ENCODE data around the gene MCU. TPM values are rescaled to one million over a fixed set of nuclear protein-coding genes. Genes with fewer than 3 reads are reported as not detected.
A peak's percentile ranks its signal among the peaks of the same experiment; 100 is the strongest.

Gene MCU
- total and polyA plus RNA-seq, 2 of the 4 experiments (the other 2 are of a cell fraction), result 36.2 to 36.7 TPM

DNA sequence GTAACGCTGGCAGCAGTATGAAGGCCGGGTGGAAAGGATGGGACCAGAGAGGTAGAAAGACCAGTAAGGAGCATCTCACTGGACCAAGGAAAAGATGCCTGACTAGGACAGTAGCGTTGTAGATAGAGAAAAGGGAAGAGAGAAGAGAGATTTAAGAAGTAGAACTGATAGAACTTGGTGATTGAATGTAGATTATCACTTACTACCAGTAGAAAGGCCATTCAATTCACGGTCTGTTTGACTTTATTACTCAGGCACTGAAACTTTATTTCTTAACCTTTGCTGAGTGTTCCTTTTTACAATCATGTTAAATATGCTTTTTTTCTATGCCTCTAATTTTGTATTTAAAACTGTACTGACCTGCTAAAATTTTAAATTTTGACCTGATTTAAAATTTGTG lies 12.2 kb downstream of the MCU start:
- no peak overlapping the region for H2BK120ac ChIP-seq (ENCODE audit: low read depth, low read length)
- H3K9me3 ChIP-seq (ENCODE audit: control insufficient read depth, insufficient read depth, low read length), result no peaks in the 10 kb centered on the region
- H3K14ac ChIP-seq (replicated peaks; ENCODE audit: low read depth, low read length), result no peak overlapping the region
- H4K20me1 ChIP-seq (ENCODE audit: insufficient read depth, low read length), result peaks cover 10% of the 10 kb centered on the region; the same call in 1 of the 2 replicates
- no peak overlapping the region for H3K56ac ChIP-seq (ENCODE audit: extremely low read depth, insufficient read depth, low read length)
- no peak overlapping the region for H3K27ac ChIP-seq (ENCODE audit: insufficient read depth, low read length)
- ATAC-seq (ENCODE audit: low read depth) (no peak), DNase-seq (no peak)
- H3K9me1 ChIP-seq (ENCODE audit: insufficient read depth, low read length), result peaks cover 7% of the 10 kb centered on the region
- H3K4ac ChIP-seq (ENCODE audit: low read depth, low read length), result no peak overlapping the region
- TF ChIP-seq BHLHE40 (IDR thresholded peaks at IDR 0.05; ENCODE audit: low read depth, low read length), result no peak
- TF ChIP-seq, protein P1, sequence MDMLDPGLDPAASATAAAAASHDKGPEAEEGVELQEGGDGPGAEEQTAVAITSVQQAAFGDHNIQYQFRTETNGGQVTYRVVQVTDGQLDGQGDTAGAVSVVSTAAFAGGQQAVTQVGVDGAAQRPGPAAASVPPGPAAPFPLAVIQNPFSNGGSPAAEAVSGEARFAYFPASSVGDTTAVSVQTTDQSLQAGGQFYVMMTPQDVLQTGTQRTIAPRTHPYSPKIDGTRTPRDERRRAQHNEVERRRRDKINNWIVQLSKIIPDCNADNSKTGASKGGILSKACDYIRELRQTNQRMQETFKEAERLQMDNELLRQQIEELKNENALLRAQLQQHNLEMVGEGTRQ (IDR thresholded peaks at IDR 0.05; ENCODE audit: low read depth, low read length), result no peak
- no peak for TF ChIP-seq POLR2A (IDR thresholded peaks at IDR 0.05; ENCODE audit: low read depth, low read length)
- TF ChIP-seq MXI1 (IDR thresholded peaks at IDR 0.05; ENCODE audit: borderline replicate concordance, low read depth, low read length), result no peak
- no peak for TF ChIP-seq FOS (IDR thresholded peaks at IDR 0.05; ENCODE audit: low read depth, low read length)
- no peak for TF ChIP-seq CEBPB (IDR thresholded peaks at IDR 0.05; ENCODE audit: low read depth, low read length)
- TF ChIP-seq, protein P2, sequence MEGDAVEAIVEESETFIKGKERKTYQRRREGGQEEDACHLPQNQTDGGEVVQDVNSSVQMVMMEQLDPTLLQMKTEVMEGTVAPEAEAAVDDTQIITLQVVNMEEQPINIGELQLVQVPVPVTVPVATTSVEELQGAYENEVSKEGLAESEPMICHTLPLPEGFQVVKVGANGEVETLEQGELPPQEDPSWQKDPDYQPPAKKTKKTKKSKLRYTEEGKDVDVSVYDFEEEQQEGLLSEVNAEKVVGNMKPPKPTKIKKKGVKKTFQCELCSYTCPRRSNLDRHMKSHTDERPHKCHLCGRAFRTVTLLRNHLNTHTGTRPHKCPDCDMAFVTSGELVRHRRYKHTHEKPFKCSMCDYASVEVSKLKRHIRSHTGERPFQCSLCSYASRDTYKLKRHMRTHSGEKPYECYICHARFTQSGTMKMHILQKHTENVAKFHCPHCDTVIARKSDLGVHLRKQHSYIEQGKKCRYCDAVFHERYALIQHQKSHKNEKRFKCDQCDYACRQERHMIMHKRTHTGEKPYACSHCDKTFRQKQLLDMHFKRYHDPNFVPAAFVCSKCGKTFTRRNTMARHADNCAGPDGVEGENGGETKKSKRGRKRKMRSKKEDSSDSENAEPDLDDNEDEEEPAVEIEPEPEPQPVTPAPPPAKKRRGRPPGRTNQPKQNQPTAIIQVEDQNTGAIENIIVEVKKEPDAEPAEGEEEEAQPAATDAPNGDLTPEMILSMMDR (conservative IDR thresholded peaks at IDR 0.05; ENCODE audit: low read depth, low read length), result no peak
- TF ChIP-seq RFX5 (IDR thresholded peaks at IDR 0.05; ENCODE audit: low read depth, low read length), result no peak
- TF ChIP-seq, protein P3, sequence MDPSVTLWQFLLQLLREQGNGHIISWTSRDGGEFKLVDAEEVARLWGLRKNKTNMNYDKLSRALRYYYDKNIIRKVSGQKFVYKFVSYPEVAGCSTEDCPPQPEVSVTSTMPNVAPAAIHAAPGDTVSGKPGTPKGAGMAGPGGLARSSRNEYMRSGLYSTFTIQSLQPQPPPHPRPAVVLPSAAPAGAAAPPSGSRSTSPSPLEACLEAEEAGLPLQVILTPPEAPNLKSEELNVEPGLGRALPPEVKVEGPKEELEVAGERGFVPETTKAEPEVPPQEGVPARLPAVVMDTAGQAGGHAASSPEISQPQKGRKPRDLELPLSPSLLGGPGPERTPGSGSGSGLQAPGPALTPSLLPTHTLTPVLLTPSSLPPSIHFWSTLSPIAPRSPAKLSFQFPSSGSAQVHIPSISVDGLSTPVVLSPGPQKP (IDR thresholded peaks at IDR 0.05; ENCODE audit: borderline replicate concordance, low read depth, low read length), result no peak
- no peaks in the 10 kb centered on the region for H3K36me3 ChIP-seq (ENCODE audit: control insufficient read depth, insufficient read depth, low read length)
- ChIA-PET POLR2A (ENCODE audit: unreplicated experiment) (no interaction called here), CTCF (no interaction called here)
- no peak overlapping the region for H2BK5ac ChIP-seq (ENCODE audit: low read depth, low read length, poor library complexity, severe bottlenecking)
- H2BK15ac ChIP-seq (ENCODE audit: low read depth, low read length), result no peak overlapping the region
- in situ Hi-C loops (cut with MboI; ENCODE audit: low sequenced_read_pairs), result no loop called here
- no peak overlapping the region for H3K18ac ChIP-seq (ENCODE audit: low read depth, low read length)
- H3K4me1 ChIP-seq (ENCODE audit: control insufficient read depth, insufficient read depth, low read length), result peaks cover 9% of the 10 kb centered on the region
- intact Hi-C loops (cut with micrococcal nuclease), result no loop called here
- no peak overlapping the region for H2BK20ac ChIP-seq (ENCODE audit: low read depth, low read length)
- H3K4me3 ChIP-seq (ENCODE audit: insufficient read depth, low read depth, low read length), result no peak overlapping the region
- 0 out of 2 replicates have a peak overlapping the region, but pooled peaks have one; percentile 7 for H4K91ac ChIP-seq (ENCODE audit: insufficient read depth, low read depth, low read length)
- no peaks in the 10 kb centered on the region for H3K27me3 ChIP-seq (ENCODE audit: control insufficient read depth, insufficient read depth, low read length)
- no peak overlapping the region for H3K4me2 ChIP-seq (ENCODE audit: low read depth, low read length)
- peak overlapping the region; percentile 23; the same call in 1 of the 2 replicates for H2AK5ac ChIP-seq (ENCODE audit: low read depth, low read length)
- peaks cover 20 to 70% of the 10 kb centered on the region in 2 experiments for H3K79me1 ChIP-seq (ENCODE audit: low read depth in 1 of 2, low read length in 2 of 2)
- H3K9ac ChIP-seq (ENCODE audit: low read depth, low read length), result no peak overlapping the region
- 100% methylated on average over 2 of the region's 4 CpGs; no CpG with 5 or more reads in 1 of the 2 experiments for WGBS, 2 experiments (ENCODE audit: extremely low coverage in 2 of 2, insufficient read length in 1 of 2)
- H2AFZ ChIP-seq (replicated peaks; ENCODE audit: low read length, poor library complexity), result no peak overlapping the region
- no peak overlapping the region for H4K8ac ChIP-seq (ENCODE audit: low read depth in 2 of 2, low read length in 2 of 2)
- H4K5ac ChIP-seq (ENCODE audit: low read depth, low read length), result no peak overlapping the region
- H2AK9ac ChIP-seq (replicated peaks; ENCODE audit: low read depth, low read length, poor library complexity), result no peak overlapping the region
- H3K23ac ChIP-seq (ENCODE audit: low read depth, low read length), result no peak overlapping the region
- dilution Hi-C loops (cut with HindIII; ENCODE audit: low sequenced_read_pairs, unreplicated experiment), result no loop called here
- no TSS peak for BruUV-seq (replicated peaks)

Data from IMR-90 (cell line).